ENCODE results near the gene GOLGA8T. TPM values are rescaled to one million over a fixed set of nuclear protein-coding genes. Genes with fewer than 3 reads are reported as not detected.
"Not testable (repeated sequence)": the region's sequence is repeated elsewhere in the genome, so short reads cannot be mapped to it uniquely, and the experiment has no call there.

The GOLGA8T gene
- total RNA-seq, 1 donor from 2014 or later: 0.99 TPM

DNA sequence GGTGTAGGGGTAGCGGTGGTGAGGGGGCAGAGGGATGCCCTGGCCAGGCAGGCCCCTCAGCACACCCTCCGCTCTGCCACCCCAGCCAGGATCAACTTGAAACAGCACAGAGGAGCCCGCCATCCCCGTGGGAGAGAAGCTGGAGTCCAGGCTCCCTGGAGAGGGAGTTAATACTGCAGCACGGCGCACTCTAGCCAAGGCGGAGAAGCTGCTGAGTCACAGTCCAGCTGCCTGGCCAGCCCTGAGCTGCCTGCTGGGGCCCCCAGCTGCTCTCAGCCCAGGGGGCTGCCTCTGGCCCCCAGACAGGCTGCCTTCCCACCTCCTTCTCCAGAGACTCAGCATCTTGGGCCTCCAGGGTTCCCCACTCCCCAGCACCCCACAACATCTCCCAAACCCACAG, 36.6 kb downstream of the GOLGA8T start:
- H3K27ac Mint-ChIP-seq; DNase-seq (ENCODE audit: extremely low spot score, unreplicated experiment); H3K36me3 Mint-ChIP-seq; H3K9me3 Mint-ChIP-seq; H3K27me3 Mint-ChIP-seq; H3K4me1 Mint-ChIP-seq (ENCODE audit: unreplicated experiment); H3K4me3 Mint-ChIP-seq: not testable (repeated sequence)

DNA sequence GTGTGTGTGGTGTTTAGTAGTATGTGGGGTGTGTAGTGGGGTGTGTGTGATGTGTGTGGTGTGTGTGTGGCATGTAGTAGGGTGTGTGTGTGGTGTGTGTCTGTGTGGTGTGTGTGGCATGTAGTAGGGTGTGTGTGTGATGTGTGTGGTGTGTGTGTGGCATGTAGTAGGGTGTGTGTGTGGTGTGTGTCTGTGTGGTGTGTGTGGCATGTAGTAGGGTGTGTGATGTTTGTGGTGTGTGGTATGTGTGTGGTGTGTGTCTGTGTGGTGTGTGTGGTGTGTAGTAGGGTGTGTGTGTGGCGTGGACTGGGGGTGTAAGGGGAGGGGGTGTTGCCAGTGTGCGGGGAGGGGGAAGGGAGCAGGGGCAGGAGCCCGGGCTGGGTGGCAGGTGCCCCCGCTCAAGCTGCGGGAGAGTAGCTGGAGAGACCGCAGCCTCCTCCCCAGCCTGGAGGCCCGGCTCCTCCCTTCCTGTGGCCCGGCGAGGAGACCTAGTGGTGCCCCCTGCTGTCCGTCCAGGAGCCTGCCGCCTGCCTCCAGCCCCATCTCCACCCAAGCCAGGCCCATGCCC, 38.3 kb downstream of the GOLGA8T start:
- not testable (repeated sequence) for H3K36me3 Mint-ChIP-seq; H3K27ac Mint-ChIP-seq; H3K4me3 Mint-ChIP-seq; H3K27me3 Mint-ChIP-seq; H3K4me1 Mint-ChIP-seq (ENCODE audit: unreplicated experiment); H3K9me3 Mint-ChIP-seq
- peak; percentile 79 for DNase-seq (ENCODE audit: extremely low spot score, unreplicated experiment)
- TF ChIP-seq, protein P1, sequence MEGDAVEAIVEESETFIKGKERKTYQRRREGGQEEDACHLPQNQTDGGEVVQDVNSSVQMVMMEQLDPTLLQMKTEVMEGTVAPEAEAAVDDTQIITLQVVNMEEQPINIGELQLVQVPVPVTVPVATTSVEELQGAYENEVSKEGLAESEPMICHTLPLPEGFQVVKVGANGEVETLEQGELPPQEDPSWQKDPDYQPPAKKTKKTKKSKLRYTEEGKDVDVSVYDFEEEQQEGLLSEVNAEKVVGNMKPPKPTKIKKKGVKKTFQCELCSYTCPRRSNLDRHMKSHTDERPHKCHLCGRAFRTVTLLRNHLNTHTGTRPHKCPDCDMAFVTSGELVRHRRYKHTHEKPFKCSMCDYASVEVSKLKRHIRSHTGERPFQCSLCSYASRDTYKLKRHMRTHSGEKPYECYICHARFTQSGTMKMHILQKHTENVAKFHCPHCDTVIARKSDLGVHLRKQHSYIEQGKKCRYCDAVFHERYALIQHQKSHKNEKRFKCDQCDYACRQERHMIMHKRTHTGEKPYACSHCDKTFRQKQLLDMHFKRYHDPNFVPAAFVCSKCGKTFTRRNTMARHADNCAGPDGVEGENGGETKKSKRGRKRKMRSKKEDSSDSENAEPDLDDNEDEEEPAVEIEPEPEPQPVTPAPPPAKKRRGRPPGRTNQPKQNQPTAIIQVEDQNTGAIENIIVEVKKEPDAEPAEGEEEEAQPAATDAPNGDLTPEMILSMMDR (conservative IDR thresholded peaks at IDR 0.05): peak; percentile 59

DNA sequence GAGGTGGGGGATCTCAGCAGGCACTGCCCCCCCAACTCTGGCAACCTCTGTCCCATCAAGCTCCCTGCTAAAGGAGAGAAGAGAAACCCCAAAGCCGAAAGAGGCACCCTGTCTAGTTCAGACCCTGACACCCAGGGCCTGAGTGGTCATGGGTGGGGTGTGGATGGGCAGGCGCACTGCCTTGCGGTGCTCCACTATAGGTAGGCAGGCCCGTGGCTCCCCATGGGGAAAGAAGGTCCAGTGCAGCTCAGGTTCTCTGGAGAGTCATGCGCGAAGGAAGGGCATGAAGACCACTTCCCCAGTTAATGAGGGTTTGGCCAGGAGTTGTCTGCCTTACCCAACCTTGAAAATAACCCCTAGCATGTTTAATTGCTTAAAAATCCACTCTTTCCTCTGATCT, 40.4 kb downstream of the GOLGA8T start:
- H3K27ac Mint-ChIP-seq; H3K4me1 Mint-ChIP-seq (ENCODE audit: unreplicated experiment); H3K9me3 Mint-ChIP-seq; H3K36me3 Mint-ChIP-seq; H3K4me3 Mint-ChIP-seq; DNase-seq (ENCODE audit: extremely low spot score, unreplicated experiment); H3K27me3 Mint-ChIP-seq: not testable (repeated sequence)

DNA sequence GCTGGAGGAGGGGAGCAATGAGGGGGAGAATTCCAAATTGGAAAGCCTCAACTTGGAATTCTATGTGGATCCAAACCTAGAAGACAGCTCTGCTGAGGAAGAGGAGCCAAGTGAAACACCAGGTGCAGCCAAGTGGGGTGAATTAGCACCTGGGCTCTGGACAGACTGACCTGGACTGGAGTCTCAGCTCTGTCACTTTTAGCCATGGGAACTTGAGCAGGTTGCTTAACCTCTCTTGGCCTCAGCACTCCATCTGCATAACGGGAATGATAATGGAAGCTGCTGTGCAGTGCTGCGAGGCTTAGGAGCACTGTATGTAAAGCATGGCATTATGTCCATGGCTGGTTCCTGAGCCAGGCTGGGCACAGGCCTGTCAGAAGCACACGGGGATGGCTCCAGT, 41.8 kb downstream of the GOLGA8T start:
- H3K9me3 Mint-ChIP-seq; H3K27ac Mint-ChIP-seq; H3K4me1 Mint-ChIP-seq (ENCODE audit: unreplicated experiment); H3K27me3 Mint-ChIP-seq; DNase-seq (ENCODE audit: extremely low spot score, unreplicated experiment); H3K4me3 Mint-ChIP-seq; H3K36me3 Mint-ChIP-seq: not testable (repeated sequence)

DNA sequence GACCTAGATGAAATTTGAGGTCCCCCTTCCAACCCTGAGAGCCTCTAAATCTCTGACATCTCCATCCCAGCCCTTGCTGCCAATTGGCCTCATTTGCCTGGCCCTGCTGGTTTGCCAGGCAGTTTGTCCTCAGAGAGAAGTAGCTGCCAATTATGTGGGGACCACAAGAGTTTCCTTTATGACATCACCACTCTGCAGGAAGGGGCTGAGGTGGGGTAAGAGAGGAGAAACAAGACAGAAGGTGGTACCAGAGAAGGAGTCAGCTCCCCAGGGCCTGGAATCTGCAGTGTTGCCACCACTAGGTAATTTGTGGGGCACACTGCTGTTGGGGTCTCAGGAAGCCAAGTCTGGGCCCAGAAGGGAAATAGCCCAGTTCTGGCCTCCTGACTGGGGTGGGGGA, 45.0 kb downstream of the GOLGA8T start:
- not testable (repeated sequence) for H3K4me3 Mint-ChIP-seq; H3K4me1 Mint-ChIP-seq (ENCODE audit: unreplicated experiment); H3K27me3 Mint-ChIP-seq; H3K36me3 Mint-ChIP-seq; DNase-seq (ENCODE audit: extremely low spot score, unreplicated experiment); H3K27ac Mint-ChIP-seq; H3K9me3 Mint-ChIP-seq

DNA sequence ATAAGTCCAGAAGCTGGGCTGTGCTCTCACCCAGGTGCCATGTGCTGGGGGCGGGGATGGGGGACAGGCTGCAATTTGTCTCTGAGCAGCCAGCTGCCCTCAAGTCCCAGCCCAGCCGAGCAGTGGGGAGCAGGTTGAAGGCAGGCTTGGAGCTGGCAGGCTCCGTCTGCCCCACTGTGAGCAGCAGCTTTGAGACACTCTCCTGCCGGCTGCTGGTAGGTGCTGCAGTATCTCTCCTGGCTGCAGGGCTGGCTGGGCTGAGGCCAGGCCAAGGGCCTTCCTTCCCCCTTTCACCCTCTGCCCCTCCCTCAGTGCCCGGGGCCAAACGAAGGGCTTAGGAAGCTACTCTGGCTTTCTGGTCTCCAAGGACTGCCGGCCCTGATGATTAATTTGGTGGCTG, 50.6 kb downstream of the GOLGA8T start:
- H3K4me3 Mint-ChIP-seq; H3K27ac Mint-ChIP-seq; H3K4me1 Mint-ChIP-seq (ENCODE audit: unreplicated experiment); H3K36me3 Mint-ChIP-seq; H3K27me3 Mint-ChIP-seq; DNase-seq (ENCODE audit: extremely low spot score, unreplicated experiment); H3K9me3 Mint-ChIP-seq: not testable (repeated sequence)

DNA sequence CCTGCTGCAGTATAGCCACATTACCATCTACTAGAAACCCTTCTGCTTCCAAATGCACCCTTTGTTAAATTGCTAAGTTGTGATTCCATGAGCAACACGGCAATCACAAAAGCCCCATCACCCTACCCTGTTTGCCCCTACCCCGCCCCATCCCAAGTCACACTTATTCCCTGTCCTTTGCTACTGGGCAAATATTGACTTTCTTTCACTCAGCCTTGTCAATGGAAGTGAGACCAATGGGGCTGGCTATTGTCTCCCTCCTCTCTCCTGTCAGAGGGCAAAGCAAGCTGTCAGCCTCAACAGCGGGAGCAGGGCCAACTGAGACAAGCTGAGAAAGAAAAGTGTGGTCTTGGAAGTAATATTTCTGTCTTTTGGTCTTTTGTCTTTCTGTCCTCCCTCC, 52.6 kb downstream of the GOLGA8T start:
- H3K4me3 Mint-ChIP-seq; H3K27ac Mint-ChIP-seq; H3K36me3 Mint-ChIP-seq; H3K27me3 Mint-ChIP-seq; DNase-seq (ENCODE audit: extremely low spot score, unreplicated experiment); H3K9me3 Mint-ChIP-seq; H3K4me1 Mint-ChIP-seq (ENCODE audit: unreplicated experiment): not testable (repeated sequence)

DNA sequence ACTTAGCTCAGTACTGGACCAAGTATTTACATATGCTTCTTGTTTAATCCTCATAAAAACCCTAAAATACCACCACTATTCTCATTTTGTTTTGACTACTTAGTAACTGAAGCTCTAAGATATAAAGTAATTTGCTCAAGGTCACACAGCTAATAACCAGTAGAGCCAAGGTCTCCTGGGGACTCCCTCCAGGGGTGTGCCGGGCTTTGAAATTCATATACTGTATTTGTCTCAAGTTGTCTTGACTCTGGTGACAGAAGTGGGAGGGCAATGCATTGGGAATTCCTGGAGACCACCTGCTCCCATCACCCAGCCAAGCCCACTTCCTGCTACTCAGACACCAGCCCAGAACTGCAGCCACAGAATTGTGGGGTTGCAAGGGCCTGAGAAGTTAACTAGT, 54.9 kb downstream of the GOLGA8T start:
- H3K27ac Mint-ChIP-seq: not testable (repeated sequence)

DNA sequence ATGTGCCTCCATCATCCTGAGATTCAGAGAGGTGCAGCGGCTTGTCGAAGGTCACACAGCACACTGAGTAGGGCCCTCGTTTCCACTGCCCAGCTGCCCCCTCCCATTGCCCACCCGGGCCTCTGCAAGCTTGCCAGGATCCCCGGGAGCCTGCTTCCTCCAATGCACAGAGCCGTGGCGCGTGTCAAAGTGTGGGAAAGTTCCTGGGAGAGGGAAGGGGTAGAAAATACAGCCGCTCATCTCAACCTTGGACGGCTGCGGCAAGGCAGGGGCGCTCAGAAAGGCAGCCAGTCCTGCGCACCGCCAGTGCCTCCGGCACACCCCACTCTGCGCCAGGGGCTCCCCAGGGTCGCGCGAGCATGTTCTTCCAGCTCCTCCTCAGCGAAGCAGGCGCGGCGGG, 56.3 kb downstream of the GOLGA8T start:
- DNase-seq (ENCODE audit: extremely low spot score, unreplicated experiment); H3K4me1 Mint-ChIP-seq (ENCODE audit: unreplicated experiment); H3K9me3 Mint-ChIP-seq: not testable (repeated sequence)

More for the DNA sequence above, 54.9 kb downstream of the GOLGA8T start:
- not testable (repeated sequence) for DNase-seq (ENCODE audit: extremely low spot score, unreplicated experiment); H3K4me3 Mint-ChIP-seq; H3K9me3 Mint-ChIP-seq; H3K36me3 Mint-ChIP-seq; H3K4me1 Mint-ChIP-seq (ENCODE audit: unreplicated experiment)
- peaks cover 11% of the 10 kb centered on the region for H3K27me3 Mint-ChIP-seq

DNA sequence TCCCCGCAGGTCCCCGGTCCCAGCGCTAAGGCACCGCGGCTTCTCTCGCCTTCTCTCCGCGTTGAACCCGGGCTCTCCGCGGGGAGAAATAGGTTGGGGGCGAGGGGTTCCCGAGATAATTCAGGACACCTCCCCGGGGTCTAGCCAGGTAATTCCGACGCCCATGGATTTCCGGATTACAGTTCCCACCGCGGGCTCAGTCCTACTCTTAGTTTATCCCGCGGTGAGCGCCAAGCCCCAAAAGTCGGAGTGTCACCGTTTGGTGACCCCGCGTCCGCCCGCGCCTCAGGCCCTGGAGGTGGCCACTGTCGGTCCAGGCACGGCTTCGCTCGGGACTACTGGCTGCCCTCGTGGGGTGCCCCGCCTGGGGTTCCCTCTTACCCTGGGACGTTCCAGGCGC, 56.8 kb downstream of the GOLGA8T start:
- H3K36me3 Mint-ChIP-seq; H3K27ac Mint-ChIP-seq; H3K4me3 Mint-ChIP-seq; DNase-seq (ENCODE audit: extremely low spot score, unreplicated experiment); H3K9me3 Mint-ChIP-seq; H3K4me1 Mint-ChIP-seq (ENCODE audit: unreplicated experiment): not testable (repeated sequence)
- H3K27me3 Mint-ChIP-seq: peaks cover 11% of the 10 kb centered on the region

More for the DNA sequence above, 56.3 kb downstream of the GOLGA8T start:
- H3K27me3 Mint-ChIP-seq: peaks cover 11% of the 10 kb centered on the region
- H3K27ac Mint-ChIP-seq, H3K4me3 Mint-ChIP-seq, H3K36me3 Mint-ChIP-seq: not testable (repeated sequence)

DNA sequence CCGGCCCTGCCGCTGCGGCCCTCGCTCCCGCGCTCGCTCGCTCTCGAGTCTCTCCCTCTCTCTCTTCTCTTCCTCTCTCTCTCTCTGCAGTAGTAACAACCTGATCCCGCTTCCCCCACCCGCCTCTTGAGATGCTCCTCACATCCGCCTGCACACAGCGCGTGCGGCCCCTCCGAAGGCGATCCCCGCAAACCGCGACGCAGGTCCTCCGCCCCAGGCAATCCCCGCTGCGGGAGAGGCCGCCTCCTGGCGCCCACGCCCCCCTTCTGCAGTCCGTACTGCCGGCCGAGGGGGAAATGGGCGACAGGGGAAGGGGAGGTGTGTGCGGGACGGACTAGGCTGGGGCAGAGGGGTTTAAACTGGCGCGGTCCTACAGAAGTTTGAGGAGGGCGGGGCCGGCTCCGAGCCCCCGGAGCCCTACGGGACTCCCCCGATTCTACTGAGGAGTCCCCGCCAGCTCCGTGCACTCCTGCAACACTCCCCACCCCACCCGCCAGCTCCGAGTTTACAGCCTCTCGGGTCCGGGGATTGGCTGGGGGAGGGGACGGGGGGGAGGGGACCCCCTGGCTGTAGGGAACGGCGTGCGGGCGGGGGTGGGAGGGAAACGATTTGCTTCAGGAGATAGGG, 57.4 kb downstream of the GOLGA8T start:
- H3K36me3 Mint-ChIP-seq; H3K9me3 Mint-ChIP-seq; H3K27ac Mint-ChIP-seq; H3K4me1 Mint-ChIP-seq (ENCODE audit: unreplicated experiment); H3K4me3 Mint-ChIP-seq; DNase-seq (ENCODE audit: extremely low spot score, unreplicated experiment): not testable (repeated sequence)
- H3K27me3 Mint-ChIP-seq: peaks cover 11% of the 10 kb centered on the region

DNA sequence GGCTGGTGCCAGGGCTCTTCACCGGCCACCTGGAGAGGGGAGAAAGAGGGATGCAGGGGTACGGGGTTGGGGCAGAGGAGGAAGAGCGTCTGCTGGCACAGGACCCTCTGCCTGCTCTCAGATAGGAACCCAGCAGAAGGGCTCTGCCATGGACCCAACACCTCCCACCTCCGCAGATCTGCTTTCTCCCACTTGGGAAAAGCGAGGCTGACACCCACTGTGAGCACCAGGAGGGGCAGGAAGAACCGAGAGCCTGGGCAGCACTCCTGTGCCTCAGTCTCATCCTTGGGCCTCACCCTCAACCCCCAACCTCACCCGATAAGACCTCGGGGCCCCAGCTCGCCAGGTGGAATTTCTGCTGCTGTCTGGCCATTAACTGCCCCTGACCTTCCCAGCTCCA, 58.0 kb downstream of the GOLGA8T start:
- H3K27me3 Mint-ChIP-seq: peaks cover 11% of the 10 kb centered on the region
- not testable (repeated sequence) for H3K27ac Mint-ChIP-seq; DNase-seq (ENCODE audit: extremely low spot score, unreplicated experiment); H3K9me3 Mint-ChIP-seq; H3K36me3 Mint-ChIP-seq; H3K4me3 Mint-ChIP-seq; H3K4me1 Mint-ChIP-seq (ENCODE audit: unreplicated experiment)

All from type B pancreatic cell (in vitro differentiated cells).